ENCODE measurements around the gene SLC29A2. TPM values are rescaled to one million over a fixed set of nuclear protein-coding genes. Genes with fewer than 3 reads are reported as not detected.
"Not testable (repeated sequence)": the region's sequence is repeated elsewhere in the genome, so short reads cannot be mapped to it uniquely, and the experiment has no call there.

SLC29A2 gene
- total and polyA plus RNA-seq, 2 of the 8 experiments (the other 6 are each of a cell fraction or from before 2014, with no cell fraction given): 29.3 to 31.6 TPM

DNA sequence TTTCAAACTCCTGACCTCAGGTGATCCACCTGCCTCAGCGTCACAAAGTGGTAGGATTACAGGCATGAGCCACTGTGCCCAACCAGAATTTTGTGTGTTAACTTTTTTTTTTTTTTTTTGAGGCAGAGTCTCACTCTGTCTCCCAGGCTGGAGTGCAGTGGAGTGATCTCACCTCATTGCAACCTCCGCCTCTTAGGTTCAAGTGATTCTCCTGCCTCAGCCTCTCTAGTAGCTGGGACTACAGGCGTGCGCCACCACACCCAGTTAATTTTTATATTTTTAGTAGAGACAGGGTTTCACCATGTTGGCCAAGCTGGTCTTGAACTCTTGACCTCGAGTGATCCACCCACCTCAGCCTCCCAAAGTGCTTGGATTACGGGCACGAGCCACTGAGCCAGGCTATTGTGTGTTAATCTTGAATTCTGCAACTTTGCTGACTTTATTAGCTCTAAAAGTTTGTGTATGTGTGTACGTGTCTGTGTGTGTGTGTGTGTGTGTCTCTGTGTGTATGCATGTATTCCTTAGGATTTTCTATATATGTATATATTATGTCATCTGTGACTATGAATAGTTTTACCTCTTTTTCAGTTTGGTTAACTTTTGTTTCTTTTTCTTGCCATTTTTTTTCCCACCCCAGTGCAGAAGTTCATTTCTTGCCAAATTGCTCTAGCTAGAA is 20.9 kb downstream of the SLC29A2 start:
- not testable (repeated sequence) for DNase-seq (ENCODE audit: low read depth in 1 of 2, low spot score in 2 of 2); H3K4me2 ChIP-seq (ENCODE audit: insufficient read depth in 1 of 2, low read depth in 2 of 2, low read length in 2 of 2); H2AK5ac ChIP-seq (ENCODE audit: low read depth, low read length); H3K9ac ChIP-seq (replicated peaks in 1 of 4; ENCODE audit: extremely low read depth in 1 of 4, low read depth in 3 of 4, low read length in 3 of 4); H3K4ac ChIP-seq (replicated peaks; ENCODE audit: insufficient read length, low read depth, low read length); H3K36me3 ChIP-seq (ENCODE audit: control insufficient read depth in 2 of 4, insufficient read depth in 4 of 4, low read length in 3 of 4); H3K79me2 ChIP-seq (ENCODE audit: control insufficient read depth in 1 of 2, insufficient read depth in 2 of 2, low read length in 2 of 2); H3K4me3 ChIP-seq (ENCODE audit: extremely low read depth in 1 of 4, insufficient read depth in 2 of 4, low read depth in 3 of 4, low read length in 4 of 4); H3K56ac ChIP-seq (replicated peaks; ENCODE audit: insufficient read length, low read depth, low read length); H3K9me3 ChIP-seq (ENCODE audit: insufficient read depth in 2 of 2, low read depth in 1 of 2, low read length in 1 of 2); H2BK120ac ChIP-seq (replicated peaks; ENCODE audit: low read depth, low read length); H2BK12ac ChIP-seq (ENCODE audit: low read depth, low read length); H3K27ac ChIP-seq (ENCODE audit: low read depth, low read length); H2BK15ac ChIP-seq (ENCODE audit: low read length); H4K8ac ChIP-seq (ENCODE audit: extremely low read depth, insufficient read depth, low read length); FAIRE-seq; H2BK5ac ChIP-seq (ENCODE audit: low read depth, low read length); H4K91ac ChIP-seq (replicated peaks; ENCODE audit: insufficient read length, low read length); H4K20me1 ChIP-seq (replicated peaks in 1 of 2; ENCODE audit: control insufficient read depth in 1 of 2, insufficient read depth in 2 of 2, low read length in 2 of 2); H3K27me3 ChIP-seq (replicated peaks in 1 of 4; ENCODE audit: control insufficient read depth in 3 of 4, extremely low read depth in 1 of 4, insufficient read depth in 3 of 4, low read length in 3 of 4); H2BK20ac ChIP-seq (ENCODE audit: low read length); H3K18ac ChIP-seq (ENCODE audit: extremely low read depth, low read length); H3K79me1 ChIP-seq (ENCODE audit: low read depth, low read length); H2AFZ ChIP-seq (ENCODE audit: low read length); H3K14ac ChIP-seq (ENCODE audit: insufficient read length); H4K5ac ChIP-seq (ENCODE audit: insufficient read length, low read depth, low read length); H3K23ac ChIP-seq (ENCODE audit: insufficient read length)
- WGBS, 2 experiments (ENCODE audit: extremely low coverage in 1 of 2, insufficient coverage in 1 of 2, insufficient read length in 1 of 2, insufficient replicate concordance in 2 of 2, low coverage in 1 of 2, low lambda C conversion rate in 2 of 2, missing lambda C conversion rate in 1 of 2): 81% methylated on average over 8 of the region's 8 CpGs; no CpG with 5 or more reads in 1 of the 2 experiments
- Histone ChIP-seq H3K23me2 (ENCODE audit: low read depth, low read length) (peaks cover 12% of the 10 kb centered on the region), H3K4me1 (replicated peaks in 1 of 4; ENCODE audit: control insufficient read depth in 3 of 4, insufficient read depth in 4 of 4, low read length in 3 of 4) (peaks cover 0 to 15% (median 6%) of the 10 kb centered on the region in 4 experiments; a peak in 6 of 7 replicates)
- ChIA-PET CTCF (ENCODE audit: partially characterized antibody) (interaction anchor here (0.7 to 3.5 kb wide), 3 partner anchors 13 to 78 kb away, joined by 3 to 20 read pairs (median 7); no protein-coding TSS in a partner anchor), POLR2A (ENCODE audit: partially characterized antibody) (interaction anchor here (0.7 to 28.7 kb wide), 3 partner anchors 15 to 1029 kb away, joined by 3 to 487 read pairs (median 3); partner anchors contain the start of genes RIN1 and SLC29A2)
